Thymus (tissue), 2 donors: Measurements from ENCODE around the gene TEX52. TPM values are rescaled to one million over a fixed set of nuclear protein-coding genes. Genes with fewer than 3 reads are reported as not detected.

Source experiments
- polyA plus RNA-seq: library from polyadenylated mRNA; stranded (reverse); fragments of 200-250 nt; gene quantifications from one replicate; pipeline ENCODE4 v1.2.3, GENCODE V29; 2013
- total RNA-seq: library from RNA; stranded (reverse); fragments of 120-200 nt; gene quantifications from one replicate; pipeline ENCODE4 v1.2.4, GENCODE V29; 2013
- donor health status: healthy.

TEX52 gene
- total and polyA plus RNA-seq, 2 donors: 0.09 TPM; not detected in 1

Other genes starting within 250 kb of the TEX52 start
- 50.5 TPM for gene FKBP4, start 62.1 kb downstream of the TEX52 start, total RNA-seq
- 23.8 TPM for gene FKBP4, start 62.1 kb downstream of the TEX52 start, polyA plus RNA-seq
- gene ITFG2, start 44.4 kb downstream of the TEX52 start, total RNA-seq: 23.8 TPM
- gene ITFG2, start 44.4 kb downstream of the TEX52 start, polyA plus RNA-seq: 40.6 TPM
- gene NRIP2, start 22.0 kb downstream of the TEX52 start, total RNA-seq: 2.3 TPM
- 1.1 TPM for gene NRIP2, start 22.0 kb downstream of the TEX52 start, polyA plus RNA-seq
- 12.3 TPM for gene FOXM1, start 20.1 kb upstream of the TEX52 start, total RNA-seq
- gene FOXM1, start 20.1 kb upstream of the TEX52 start, polyA plus RNA-seq: 3.5 TPM
- gene RHNO1, start 20.2 kb upstream of the TEX52 start, total RNA-seq: 34.6 TPM
- gene RHNO1, start 20.2 kb upstream of the TEX52 start, polyA plus RNA-seq: 33.4 TPM
- gene TULP3, start 33.9 kb upstream of the TEX52 start, total RNA-seq: 10.3 TPM
- 10.5 TPM for gene TULP3, start 33.9 kb upstream of the TEX52 start, polyA plus RNA-seq
- gene TEAD4, start 102.4 kb upstream of the TEX52 start, total RNA-seq: 1.6 TPM
- gene TEAD4, start 102.4 kb upstream of the TEX52 start, polyA plus RNA-seq: 15.1 TPM
- gene TSPAN9, start 220.3 kb upstream of the TEX52 start, total RNA-seq: 4.9 TPM
- gene TSPAN9, start 220.3 kb upstream of the TEX52 start, polyA plus RNA-seq: 10.2 TPM